ENCODE data around the gene UTP11.
A peak's percentile ranks its signal among the peaks of the same experiment; 100 is the strongest.

UTP11 gene

GRCh38 chr1:38071312-38072256 is 59.0 kb downstream of the UTP11 start:
- DNase-seq (ENCODE audit: low spot score): peak; percentile 49

GRCh38 chr1:38072858-38073257 is 60.3 kb downstream of the UTP11 start:
- DNase-seq (ENCODE audit: low spot score): no peak

- no peak for DNase-seq (ENCODE audit: low spot score)
Observed at GRCh38 chr1:38073534-38074301, 61.2 kb downstream of the UTP11 start.

GRCh38 chr1:38074302-38074677 is 61.8 kb downstream of the UTP11 start:
- DNase-seq (ENCODE audit: low spot score): no peak

All from SW480 (cell line).